Right kidney (tissue), 1 donor: ENCODE data around the gene ST8SIA4.

ENCODE experiments used
- DNase-seq: peaks from one replicate; pipeline ENCODE4 v3.0.0-alpha.2; 2016

The ST8SIA4 gene

DNA sequence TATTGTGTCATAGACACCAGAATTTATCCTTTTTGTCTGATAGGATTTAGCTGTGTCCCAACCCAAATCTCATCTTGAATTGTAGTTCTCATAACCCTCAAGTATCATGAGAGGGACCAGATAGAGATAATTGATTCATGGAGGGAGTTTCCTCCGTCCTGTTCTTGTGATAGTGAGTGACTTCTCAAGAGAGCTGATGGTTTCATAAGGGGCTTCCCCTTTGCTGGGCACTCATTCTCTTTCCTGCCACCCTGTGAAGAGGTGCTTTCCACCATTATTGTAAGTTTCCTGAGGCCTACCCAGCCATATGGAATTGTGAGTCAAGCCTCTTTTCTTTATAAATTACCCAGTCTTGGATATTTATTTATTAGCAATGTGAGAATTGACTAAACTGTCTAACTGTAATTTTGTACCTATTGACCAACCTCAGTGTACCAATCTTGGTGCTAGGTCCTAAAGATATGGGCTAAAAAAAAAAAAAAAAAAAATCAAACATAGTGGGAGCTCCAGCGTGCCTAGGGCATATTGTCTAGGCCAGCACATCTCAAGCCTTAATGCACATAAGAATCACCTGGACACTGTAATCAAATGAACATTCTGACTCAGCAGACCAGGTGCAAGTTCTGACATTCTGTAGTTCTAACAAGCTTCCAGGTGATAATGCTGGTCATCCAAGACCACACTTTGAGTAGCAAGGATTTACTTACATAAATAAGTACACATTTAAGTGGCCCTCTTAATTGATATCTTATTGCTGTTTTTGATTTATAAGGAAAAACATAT lies 30.5 kb downstream of the ST8SIA4 start:
- DNase-seq, result no peak

DNA sequence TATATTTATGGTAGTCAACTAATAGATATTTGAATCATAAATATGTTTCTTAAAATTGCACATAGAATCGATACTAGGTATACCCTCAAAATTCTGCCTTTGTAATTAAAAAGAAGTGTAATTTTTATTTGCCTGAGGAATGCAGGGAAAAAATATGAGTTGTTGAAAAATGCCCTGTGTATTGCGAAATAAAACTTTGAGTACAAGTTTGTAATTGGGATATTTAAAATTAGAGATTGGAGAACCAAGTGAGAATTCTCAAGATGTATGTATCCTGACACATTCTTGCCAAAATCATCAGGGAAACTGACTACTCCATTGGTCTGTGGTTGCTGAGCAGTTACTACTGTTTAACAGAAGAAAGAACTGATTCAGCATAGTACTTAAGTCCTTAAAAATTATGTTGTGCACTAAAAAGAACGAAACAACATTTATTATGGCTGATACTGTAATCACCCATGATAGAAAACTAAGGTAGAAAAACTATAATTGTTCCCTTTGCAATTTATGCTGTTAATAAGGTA lies 36.0 kb downstream of the ST8SIA4 start:
- no peak for DNase-seq

DNA sequence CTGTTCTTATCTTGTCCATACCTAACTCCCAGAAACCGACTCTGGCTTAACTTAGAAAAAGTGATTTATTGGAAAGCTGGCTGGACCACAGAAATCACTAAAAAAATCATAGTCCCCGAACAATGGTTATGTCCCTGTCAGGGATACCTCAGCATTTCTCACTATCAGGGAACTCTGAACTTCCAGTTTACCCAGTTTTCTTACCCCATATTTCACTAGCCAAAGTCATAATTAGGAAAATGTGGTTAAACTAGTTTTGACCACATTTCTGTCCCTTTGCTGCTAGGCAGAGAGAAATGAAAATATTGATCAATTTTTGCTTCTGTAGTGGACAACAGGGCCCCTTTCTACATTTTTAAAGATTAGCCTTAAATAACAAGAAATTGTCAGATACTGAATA lies 38.2 kb downstream of the ST8SIA4 start:
- no peak for DNase-seq

DNA sequence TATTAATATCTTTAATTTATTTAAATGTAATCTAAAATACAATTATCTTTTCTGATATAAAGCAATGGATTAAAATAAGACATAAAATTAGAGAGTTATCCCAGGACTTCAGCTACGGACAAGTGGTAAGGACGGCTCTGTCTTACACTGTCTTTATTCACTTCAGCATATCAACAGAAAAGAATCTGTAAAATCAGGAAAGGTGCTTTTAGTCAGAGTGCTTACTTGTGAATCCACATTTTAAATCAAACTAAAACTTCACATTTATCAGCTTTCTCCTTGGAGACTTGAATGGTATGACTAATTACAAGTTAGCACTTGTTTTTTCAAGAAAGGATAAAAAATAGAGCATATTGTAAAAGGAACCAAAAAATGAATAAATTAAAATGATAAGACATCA lies 39.3 kb downstream of the ST8SIA4 start:
- no peak for DNase-seq

DNA sequence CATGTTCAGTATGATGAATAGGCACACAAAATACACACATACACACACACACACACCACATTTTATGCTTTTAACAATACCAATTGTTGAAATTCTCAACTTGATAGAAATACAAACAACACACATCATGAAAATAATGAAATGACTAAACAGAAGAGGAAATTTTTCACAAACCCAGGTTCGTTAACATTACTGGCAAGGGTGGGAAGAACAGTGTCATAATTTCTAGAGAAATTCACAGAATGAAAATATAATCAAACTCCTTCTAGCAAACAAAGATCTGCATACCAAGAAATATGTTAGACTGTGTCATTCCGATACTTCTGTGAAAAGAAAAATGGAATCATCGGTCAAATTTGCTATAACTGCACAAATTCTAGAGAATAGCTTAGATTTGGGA lies 41.9 kb downstream of the ST8SIA4 start:
- DNase-seq, result no peak

DNA sequence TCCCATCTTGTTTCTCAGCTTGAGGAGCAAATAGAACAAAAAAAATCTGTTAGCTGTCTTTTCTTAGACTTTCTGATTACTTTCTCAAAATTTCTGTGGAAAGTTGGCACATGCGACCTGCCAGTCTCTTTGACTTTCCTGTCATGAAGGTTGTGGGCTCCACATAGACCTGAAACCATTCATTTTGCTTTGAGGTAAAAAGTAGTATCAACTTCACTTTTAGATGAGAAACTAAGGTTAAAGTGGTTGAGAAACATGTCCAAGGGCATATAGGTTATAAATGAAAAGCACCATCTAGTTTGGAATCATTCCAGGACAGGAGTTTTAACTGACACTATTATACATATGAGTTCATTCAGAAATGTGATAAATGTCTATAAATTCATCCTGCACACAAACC lies 42.7 kb downstream of the ST8SIA4 start:
- no peak for DNase-seq

DNA sequence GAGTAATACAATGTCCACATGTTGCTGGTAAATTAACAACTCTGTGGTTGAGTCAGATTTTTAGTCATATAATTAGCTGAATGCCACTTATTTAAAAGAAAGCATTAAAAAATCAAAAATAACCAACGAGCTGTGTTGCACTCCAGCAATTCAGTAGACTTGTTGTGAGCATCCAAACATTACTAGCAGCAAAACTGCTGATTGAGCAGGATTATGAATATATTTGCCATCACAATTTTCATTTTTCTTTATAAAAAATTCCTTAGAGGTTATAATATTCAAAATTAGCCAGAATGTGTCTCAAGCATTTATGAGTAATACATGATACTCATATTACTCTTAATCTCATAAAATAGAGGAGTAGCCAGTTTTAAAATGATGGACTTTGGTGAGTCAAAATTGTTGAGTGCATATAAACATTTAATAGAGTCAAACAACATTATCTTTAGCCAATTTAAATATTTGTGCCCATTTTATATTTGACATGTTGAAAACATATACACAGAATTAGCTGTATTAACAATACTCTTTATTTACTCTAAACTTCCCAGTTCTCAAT lies 44.0 kb downstream of the ST8SIA4 start:
- DNase-seq, result no peak

DNA sequence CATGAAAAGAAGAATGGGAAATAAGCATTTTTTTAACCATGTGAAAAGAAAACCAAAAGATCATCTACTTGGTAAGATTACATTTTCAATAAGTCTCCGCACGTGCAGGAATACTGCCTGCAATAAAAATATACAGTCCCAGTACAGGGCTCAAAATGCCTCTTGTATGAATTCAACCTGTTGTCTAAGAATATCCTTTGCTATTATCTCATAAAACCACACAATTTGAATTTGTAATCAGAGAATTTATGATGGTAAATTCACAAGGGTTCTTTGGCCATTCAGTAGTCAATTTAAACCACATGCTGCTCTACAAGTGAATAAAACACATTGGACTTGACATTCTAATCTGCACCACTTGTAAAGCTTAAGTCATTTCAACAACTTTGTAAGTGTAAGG lies 46.6 kb downstream of the ST8SIA4 start:
- no peak for DNase-seq

DNA sequence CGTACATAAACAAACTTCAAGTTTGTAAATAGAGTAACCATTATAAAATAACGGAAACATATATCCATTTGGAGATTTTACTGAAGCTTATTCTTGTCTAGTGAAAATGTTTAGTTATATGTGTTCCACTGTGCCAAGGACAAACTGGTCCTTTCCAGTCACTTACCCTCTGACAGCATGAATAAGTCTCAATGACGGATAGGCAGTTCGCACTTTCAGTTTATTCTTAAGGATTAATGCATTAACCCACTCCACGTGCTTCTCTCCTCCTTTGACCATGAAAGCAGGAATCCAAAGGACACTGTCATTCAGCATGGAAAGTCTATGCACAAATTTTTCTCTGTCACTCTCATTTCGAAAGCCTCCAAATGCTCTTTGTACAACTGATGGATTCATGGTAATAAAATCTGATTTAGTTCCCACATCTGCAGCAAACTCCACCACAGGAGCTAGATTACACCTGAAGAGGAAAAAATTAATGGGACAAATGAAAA lies 47.1 kb downstream of the ST8SIA4 start:
- no peak for DNase-seq

DNA sequence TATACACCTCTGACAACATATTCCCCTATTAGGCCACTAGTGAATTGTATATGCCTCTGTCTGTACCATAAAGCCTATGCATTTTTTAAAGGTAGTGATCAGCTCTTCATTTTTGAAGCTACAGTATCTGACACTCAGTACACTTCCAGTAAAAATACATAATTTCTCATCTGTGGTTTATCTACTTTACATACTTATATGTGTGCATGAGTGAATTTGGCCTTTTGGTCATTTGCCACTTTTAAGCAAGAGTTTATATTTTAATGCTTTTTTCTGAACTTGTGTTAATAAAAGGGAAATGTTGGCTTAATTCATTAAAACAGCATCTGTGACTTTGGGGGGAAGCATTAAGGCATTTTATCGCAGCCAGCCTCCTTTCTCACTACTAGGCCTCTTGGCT lies 47.8 kb downstream of the ST8SIA4 start:
- no peak for DNase-seq

DNA sequence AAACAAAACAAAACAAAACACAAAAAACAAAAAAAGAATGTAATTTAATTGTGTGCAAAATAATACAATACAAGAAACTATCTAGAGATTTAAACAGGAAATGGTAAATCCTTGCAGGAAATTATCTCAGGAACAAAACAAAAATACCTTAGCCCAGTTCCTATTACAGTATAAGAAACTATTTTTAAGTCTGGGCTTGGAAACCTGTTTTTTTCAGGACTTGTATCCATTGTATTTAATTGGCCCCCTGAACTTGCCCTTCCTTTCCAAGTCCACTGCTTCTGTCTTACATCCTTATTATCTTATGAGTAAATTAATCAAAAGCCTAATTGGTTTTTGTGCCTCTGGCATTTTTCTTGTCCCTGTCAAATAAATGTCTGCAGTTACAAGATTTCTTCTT lies 48.5 kb downstream of the ST8SIA4 start:
- DNase-seq, result no peak

DNA sequence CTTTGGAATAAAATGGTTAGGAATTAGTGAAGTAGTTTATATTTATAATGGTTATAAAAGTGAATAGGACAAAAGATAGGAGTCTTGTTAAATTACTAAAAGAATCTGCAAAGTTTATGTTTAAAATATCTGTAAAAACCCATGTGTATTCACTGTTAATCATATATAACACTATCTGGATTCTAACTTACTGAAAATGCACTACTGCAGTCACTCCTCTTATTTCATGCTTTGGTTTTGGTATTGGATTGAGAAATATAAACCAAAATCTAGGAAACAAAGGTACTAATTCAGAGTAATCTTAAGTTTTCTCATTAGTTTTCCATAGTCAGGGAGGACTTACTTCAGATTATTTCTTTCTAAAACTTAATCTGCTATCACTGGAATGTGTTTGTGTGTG lies 49.5 kb downstream of the ST8SIA4 start:
- no peak for DNase-seq

DNA sequence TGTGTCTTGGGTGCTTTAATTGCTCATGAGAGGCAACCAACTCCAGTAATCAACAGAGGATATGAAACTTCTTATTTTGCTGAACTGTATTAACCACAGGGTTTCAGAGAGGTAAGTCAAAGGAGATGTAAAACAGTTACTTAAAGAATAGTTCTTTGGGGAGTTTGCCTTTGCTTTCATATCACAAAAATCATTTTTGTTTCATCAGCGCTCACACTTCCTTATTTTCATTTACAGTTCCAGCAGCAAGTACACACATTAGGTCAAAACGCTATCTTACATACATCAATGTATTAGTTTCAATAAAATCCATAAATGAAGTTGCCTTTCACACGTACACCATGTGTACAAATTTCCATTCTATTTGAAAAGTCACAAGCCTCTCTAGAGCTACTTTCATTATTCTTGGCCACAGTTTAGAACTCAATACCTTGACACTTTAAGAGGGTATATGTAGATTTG lies 50.1 kb downstream of the ST8SIA4 start:
- DNase-seq, result no peak

DNA sequence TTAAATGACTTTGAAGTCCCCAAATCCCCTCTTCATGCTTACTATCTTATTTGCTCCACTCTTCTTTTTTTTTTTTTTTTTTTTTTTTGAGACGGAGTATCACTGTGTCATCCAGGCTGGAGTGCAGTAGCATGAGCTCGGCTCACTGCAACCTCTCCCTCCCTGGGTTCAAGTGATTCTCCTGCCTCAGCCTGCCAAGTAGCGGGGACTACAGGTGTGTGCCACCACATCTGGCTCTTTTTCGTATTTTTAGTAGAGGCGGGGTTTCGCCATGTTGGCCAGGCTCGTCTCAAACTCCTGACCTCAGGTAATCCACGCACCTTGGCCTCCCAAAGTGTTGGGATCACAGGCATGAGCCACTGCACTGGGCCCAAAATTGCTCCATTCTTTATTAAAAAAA lies 51.0 kb downstream of the ST8SIA4 start:
- DNase-seq, result no peak

DNA sequence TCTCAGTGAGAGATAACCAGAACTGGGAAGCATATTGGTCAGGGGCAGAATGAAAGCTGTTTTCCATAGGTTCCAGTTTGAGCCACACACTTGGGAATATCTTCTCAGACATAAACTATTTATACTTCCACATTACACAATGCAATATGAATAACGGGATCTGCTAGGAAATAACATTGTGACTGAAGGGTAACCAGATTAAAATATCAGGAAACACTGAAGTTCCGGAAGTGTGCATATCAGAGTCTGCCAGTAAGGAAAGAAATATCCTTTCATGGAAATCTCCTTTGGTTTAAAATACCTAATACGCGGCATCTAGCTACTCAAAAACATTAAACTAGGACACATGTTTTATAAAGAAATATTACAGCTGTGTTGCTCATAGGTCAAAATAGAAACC lies 56.3 kb downstream of the ST8SIA4 start:
- DNase-seq, result no peak

DNA sequence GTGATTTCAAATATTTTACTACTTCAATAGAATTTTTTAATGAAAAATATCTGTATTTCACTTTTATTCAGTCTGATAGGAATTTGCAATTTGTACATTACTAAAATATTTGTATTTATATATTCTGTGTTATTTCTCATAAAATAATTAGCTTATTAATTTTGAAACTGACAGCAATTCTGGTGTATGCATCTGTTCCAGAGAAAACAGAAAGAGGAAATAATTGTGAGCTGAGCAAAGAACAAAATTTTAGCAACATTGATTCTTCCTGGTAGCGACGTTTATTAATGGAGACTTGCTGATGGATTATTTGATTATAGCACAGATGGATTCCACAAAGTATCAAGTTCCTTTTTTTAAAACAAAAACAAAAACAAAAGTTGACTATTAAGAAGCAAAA lies 61.0 kb downstream of the ST8SIA4 start:
- DNase-seq, result no peak

DNA sequence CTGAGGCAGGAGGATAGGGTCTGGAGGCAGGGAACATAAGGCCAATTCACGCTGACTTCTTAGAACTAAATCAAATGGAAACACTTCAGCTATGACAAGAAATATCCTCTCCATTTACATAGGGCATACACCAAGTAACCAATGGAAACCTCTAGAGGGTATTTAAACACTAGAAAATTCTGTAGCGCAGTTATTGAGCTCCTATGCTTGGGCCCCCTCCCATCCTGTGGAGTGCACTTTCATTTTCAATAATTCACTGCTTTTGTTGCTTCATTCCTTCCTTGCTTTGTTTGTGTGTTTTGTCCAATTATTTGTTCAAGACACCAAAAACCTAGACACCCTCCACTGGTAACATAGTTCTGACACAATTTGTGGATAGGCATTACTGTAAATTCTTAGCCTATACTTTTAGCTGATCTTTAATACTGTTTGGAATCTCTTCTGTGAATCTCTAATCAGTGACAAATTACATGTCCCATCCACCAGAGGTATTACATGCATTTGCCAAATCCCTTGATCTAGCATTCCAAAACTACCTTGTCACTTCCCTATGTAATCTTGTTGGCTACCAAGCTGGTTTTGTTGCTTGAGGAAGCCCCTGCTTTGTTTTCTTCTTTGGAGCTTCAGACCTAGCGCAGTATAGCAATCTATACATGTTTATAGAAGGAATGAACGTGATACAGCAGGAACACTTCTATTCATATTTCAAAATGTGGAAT lies 61.6 kb downstream of the ST8SIA4 start:
- DNase-seq, result no peak

DNA sequence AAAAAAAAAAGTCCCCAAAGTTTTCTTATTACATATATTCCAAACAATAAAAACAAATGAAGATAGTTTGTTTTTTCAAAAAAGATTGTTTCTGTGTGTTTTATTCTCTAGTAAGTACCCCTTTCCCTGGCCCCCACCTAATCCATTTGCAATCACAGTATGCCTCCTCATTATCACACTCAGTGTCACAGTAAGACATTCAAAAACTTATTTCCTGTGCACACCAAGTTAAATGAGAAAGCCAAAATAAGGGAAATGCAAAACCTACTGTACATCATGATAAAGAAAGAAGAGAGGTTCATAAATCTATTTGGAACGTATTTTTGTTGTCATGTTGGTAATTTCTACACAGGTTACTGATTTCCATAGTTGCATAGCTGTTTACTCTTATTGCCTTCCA lies 62.3 kb downstream of the ST8SIA4 start:
- no peak for DNase-seq

DNA sequence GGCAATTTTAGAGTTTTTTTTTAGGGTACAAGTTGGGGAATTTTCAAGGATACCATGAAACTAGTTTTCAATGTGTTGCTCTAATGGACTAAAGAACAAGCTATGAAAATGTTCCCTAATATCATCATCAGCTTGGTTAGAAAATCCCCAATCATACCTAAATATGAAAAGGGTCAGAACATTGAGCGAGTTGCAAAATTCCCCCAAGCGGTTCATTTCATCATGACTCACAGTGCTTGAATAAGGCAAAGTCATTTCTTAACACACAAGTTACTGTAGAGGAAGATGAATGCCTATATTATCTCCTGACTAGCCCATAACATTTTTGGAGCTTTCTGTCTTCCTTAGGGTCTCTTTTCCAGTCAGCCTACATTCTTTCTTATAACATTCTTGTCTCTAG lies 62.7 kb downstream of the ST8SIA4 start:
- no peak for DNase-seq

DNA sequence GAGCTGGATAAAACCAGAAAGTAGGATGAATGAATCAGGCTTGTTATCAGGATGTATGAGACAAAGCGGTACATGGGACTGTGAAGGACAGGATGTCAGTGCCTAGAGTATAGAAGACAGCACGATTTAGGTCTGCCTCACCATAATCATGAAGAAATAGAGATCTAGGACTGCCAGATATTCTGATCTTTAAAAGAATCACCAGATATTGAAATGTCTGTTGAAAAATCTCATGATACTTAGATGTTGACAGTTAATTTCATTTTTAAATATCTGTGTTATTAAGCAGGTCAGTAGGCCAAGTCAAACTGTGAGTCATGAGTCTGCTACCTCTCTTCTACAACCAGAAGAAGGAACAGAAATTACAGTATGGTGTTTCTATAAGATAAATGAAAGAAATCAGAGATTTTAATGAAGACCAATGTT lies 65.0 kb downstream of the ST8SIA4 start:
- DNase-seq, result no peak

DNA sequence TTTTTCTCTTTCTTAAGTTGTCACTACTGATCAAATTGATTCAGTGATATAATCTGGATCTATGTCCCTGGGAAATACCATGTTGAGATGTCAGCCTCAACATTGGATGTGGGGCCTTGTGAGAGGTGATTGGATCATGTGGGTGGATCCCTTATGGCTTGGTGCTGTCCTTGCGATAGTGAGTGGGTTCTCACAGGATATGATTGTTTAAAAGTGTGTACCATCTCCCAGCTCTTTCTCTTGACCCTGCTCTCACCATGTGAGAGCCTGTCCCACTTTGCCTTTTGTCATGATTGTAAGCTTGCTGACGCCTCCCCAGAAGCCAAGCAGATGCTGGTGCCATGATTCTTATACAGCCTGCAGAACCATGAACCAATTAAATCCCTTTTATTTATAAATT lies 68.6 kb downstream of the ST8SIA4 start:
- DNase-seq, result no peak

DNA sequence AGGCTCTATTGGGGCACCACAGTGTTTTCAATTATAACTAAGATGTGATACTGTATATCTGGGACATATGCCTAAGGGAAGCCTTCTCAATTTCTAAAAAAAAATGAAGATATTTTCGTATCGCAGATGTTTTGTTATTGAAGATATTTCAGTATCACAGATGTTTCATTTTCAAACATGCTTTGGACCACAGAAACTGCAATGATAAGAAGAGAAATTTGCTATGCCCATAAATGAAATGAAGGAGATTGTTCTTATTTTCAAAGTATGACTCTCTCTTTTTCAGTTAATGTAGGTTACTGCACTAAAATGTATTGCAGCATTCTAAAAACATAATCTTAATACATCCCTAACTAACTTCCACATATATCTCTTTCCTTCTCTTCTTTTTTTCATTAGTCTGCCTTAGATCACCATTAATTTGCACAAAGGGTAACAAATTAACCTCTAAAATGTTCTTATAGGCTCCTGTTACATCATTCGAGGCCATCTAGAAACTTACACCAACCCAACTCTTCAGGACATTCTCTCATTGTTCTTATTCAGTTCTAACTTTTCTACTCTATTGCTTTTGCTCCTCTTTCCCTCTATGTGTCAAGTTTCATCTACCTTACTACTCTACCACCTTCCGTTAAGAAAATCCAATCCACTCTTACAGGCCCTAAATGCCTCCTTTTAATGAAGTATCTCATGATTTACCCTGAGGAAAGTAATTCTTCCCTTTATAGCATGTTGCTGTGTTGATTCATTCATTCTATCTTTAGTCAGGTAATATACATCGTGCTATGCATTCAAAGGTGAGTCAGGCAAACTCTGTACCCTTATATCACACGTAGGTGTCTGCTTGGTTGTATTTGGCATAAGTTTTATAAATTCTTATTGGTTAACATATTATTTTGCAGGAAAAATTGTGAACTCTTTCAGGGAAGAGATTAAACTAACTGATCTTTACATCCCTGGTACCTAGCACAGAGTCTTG lies 70.5 kb downstream of the ST8SIA4 start:
- DNase-seq, result no peak
